GM12872 (cell line): ENCODE results near the gene GATAD2B.

Source experiments
- TF ChIP-seq, protein P1 (sequence below): IDR thresholded peaks from 3 replicates; pipeline ENCODE4 v1.5.1; 2011; ENCODE audit warnings: low read depth, mild to moderate bottlenecking, low read length, moderate library complexity; ENCODE audit not compliant: insufficient read depth

Gene GATAD2B

DNA sequence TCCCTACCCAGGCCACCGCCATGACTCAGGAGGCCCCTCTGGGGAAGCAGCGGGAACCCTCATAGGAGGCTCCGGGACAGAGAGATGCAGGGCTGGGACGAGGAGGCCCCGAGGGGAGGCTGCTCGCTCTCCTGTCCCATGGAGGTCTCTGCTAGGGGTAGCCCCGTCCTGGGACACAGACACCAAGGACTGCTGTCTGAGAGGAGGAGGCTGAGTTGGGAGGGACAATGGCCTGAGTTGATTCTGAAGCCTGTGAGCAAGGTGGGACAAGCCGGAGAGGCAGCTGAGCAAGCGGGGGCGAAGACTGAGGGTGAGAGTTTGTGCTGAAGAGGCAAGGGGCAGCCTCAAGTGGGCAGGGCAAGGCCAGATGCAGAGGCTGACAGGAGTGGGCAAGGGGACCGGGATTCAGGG is 130.1 kb downstream of the GATAD2B start:
- TF ChIP-seq, protein P1, sequence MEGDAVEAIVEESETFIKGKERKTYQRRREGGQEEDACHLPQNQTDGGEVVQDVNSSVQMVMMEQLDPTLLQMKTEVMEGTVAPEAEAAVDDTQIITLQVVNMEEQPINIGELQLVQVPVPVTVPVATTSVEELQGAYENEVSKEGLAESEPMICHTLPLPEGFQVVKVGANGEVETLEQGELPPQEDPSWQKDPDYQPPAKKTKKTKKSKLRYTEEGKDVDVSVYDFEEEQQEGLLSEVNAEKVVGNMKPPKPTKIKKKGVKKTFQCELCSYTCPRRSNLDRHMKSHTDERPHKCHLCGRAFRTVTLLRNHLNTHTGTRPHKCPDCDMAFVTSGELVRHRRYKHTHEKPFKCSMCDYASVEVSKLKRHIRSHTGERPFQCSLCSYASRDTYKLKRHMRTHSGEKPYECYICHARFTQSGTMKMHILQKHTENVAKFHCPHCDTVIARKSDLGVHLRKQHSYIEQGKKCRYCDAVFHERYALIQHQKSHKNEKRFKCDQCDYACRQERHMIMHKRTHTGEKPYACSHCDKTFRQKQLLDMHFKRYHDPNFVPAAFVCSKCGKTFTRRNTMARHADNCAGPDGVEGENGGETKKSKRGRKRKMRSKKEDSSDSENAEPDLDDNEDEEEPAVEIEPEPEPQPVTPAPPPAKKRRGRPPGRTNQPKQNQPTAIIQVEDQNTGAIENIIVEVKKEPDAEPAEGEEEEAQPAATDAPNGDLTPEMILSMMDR: no peak

DNA sequence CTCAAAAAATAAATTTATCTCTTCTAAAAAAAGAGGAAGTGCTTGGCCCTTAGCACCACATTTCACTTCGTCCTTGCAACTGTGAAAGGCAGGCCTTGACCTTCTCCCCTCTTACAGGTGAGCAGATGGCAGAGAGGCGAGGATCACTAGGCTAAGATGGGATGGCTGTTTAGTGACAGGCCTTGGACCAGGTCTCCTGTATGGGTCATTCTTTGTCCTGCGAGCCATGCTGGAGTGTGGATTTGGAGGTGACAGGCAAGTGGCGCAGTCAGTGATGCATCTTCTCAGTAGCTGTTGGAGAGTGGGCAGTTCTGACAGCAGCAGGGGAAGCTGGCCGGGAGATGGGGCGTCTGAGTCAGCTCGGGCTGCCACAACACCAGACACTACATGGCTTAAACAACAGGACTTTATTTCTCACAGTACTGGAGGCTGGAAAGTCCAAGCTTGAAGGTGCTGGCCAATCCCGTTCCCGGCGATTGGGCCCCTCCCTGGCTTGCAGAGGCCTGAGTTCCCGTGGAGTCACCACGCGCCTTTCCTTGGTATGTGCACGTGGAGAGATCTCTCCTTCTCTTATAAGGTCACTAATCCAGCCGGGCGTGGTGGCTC is 131.0 kb downstream of the GATAD2B start:
- TF ChIP-seq, protein P1: no peak

DNA sequence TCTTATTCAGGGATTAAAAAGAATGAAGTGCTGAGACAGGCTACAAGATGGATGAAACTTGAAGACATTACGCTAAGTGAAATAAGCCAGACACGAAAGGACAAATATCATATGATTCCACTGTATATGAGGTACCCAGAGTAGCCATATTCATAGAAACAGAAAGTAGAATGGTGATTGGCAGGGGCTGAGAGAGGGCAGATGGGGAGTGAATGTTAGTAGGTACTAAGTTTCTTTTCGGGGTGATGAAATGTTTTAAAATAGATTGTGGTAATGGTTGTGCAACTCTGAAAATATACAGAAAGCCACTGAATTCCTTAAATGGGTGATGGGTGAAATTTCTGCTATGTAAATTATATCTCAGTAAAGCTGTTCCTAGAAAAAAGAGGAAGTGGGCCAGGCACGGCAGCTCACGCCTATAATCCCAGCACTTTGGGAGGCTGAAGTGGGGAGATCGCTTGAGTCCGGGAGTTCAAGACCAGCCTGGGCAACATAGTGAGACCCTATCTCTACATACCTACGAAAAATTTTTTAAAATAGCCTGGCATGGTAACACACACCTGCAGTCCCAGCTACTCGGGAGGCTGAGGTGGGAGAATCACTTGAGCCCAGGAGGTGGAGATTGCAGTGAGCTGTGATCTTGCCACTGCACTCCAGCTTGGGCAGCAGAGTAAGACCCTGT is 131.7 kb downstream of the GATAD2B start:
- TF ChIP-seq, protein P1: no peak

DNA sequence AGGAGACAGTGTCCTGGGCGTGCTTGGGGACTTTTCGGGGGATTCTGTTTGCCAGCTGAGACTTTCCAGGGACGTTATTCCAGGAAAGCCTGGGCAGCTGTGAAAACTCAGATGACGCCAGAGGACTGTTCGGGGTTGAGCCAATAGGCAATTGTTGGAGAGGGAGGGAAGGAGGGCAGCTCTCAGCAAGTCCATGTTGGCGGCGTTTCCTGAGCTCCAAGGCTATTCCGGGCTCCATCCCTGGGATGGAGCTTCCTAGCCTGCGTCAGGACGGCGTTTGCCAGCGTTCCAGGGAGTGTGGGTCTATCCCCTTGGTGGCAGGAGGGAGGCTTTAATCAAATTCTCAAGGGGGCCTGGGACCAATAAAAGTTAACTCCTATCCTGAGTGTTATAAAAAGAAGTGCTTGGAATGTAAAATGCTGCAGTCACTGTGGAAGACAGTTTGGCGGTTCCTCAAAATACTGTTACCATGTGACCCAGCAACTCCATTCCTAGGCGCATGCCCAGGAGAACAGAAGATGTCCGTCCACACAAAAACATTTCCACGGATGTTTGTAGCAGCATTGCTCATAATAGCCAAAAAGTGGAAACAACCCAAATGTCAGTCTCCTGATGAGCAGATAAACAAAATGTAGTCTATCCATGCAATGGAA is 132.3 kb downstream of the GATAD2B start:
- TF ChIP-seq, protein P1: no peak

DNA sequence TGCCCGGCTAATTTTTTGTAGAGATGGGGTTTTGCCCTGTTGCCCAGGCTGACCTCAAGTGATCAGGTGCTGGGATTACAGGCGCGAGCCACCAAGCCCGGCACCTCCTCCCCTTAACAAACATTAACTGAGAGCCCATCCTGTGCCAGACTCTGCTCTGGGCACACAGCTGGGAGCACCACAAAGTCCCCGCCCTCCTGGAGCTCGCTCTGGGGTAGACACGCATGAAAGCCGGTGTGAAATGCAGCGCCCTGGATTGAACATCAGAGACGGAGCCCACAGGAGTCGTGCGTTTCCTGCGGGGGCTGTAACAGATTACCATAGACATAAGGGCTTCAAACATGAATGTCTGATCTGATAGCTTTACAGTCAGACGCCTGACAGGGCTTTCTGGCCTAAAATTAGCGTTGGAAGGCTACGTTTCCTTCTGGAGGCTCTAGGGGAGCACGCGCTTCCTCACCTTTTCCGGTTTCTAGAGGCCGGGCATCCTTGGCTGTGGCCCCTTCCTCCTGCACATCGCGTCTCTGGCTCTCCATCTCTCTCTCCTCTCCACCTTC is 133.2 kb downstream of the GATAD2B start:
- TF ChIP-seq, protein P1: no peak

DNA sequence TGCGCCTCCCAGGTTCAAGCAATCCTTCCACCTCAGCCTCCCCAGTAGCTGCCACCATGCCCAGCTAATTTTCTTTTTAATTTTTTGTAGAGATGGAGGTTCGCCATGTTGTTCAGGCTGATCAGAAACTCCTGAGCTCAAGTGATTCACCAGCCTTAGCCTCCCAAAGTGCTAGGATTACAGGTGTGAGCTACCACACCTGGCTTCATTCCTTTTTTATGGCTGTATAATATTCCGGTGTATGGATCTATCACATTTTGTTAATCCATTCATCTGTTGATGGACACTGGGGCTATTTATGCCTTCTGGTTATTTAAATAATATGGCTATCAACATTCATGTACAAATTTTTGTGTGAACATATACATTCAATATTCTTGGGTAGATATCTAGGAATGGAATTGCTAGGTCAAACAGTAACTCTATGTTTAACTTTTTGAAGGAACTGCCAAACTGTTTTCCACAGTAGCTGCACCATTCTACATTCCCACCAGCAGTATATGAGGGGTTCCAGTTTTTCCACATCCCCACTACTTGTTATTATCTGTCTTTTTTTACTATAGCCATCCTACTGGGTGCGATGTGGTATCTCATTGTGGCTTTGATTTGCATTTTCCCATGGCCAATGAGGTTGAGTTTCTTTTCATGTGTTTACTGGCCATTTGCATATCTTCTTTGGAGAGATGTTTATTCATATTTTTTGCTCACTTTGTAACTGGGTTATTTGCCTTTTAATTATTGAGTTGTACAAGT is 136.6 kb downstream of the GATAD2B start:
- TF ChIP-seq, protein P1: no peak
